Femur (tissue), 1 donor: ENCODE results near the gene DENND6A.
"Not testable (repeated sequence)": the region's sequence is repeated elsewhere in the genome, so short reads cannot be mapped to it uniquely, and the experiment has no call there.

Experiments used
- DNase-seq: peaks from one replicate; pipeline ENCODE4 v3.0.0-alpha.2; 2017

DENND6A gene

DNA sequence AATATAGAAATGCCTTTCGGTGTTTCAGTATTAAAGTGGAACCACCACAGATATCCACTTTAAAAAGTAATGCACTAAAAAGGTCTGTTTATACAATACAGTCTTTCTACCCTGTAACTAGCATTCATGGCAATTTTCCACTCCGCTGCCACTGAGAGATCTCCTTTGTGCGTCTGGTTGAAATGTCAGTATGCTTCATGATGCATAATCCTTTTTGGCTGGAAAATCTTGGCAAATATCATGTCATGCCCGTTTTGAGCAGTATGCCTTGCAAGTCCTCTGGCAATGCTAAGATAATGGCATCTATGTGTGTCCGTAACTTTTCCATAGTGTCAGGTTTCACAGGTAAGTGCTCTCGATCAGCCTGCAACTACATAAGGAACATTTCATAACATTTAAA lies 64.9 kb downstream of the DENND6A start:
- DNase-seq, result peak; percentile 22

DNA sequence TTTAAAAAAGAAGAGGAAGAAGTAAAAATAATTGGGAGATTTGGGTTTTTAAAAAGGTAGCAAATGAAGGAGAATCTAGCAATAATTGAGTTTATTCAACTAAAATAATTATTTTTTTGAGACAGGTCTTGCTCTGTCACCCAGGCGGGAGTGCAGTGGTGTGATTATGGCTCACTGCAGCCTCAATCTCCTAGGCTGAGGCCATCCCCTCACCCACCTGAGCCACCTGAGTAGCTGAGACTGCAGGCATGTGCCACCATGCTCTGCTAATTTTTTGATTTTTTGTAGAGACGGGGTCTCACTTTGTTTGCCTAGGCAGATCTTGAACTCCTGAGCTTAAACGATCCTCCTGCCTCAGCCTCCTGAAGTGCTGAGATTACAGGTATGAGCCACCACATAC lies 68.1 kb downstream of the DENND6A start:
- DNase-seq, result no peak

DNA sequence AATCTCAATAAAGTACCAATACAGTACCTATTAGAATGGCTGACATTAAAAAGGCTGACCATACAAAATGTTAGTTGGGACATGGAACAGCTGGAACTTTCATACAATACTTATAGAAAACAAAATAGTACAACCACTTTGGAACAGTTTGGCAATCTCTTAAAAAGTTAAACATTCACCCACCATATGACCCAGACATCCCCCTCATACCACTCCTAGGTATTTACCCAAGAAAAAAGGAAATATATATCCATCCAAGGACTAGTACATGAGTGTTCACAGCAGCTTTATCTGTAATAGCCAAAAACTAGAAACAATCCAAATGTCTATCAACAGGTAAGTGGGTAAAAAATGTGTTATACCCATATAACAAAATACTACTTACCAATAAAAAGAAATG lies 70.5 kb downstream of the DENND6A start:
- DNase-seq, result no peak

DNA sequence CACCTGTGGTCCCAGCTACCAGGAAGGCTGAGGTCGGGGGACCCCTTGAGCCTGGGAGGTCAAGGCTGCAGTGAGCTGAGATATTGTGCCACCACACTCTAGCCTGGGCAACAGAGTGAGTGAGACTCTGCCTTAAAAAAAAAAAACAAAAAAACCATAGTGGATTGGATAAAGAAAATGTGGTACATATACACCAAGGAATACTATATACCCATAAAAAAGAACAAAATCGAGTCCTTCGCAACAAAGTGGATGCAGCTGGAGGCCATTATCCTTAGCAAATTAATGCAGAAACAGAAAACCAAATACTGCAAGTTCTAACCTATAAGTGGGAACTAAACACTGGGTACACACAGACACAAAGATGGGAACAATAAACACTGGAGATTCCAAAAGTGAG lies 75.1 kb downstream of the DENND6A start:
- no peak for DNase-seq

DNA sequence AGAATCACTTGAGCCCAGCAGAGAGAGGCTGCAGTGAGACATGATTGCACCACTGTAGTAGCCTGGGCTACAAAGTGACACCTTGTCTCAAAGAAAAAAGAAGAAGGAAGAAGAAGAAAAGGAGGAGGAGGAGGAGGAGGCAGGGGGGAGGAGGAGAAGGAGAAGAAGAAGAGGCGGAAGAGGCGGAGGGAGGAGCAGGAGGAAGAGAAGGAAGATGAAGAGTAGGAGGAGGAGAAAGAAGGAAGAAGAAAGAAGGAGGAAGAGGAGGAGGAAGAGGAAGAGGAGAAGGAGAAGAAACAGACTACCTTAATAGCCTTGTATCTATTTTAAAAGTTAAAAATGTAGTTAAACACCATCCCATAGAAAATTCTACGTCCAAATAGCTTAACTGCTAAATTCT lies 76.6 kb downstream of the DENND6A start:
- DNase-seq, result no peak

DNA sequence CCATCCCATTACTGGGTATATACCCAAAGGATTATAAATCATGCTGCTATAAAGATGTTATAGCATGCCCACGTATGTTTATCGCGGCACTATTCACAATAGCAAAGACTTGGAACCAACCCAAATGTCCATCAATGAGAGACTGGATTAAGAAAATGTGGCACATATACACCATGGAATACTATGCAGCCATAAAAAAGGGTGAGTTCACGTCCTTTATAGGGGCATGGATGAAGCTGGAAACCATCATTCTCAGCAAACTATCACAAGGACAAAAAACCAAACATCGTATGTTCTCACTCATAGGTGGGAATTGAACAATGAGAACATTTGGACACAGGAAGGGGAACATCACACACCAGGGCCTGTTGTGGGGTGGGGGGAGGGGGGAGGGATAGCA lies 81.0 kb downstream of the DENND6A start:
- DNase-seq, result not testable (repeated sequence)

DNA sequence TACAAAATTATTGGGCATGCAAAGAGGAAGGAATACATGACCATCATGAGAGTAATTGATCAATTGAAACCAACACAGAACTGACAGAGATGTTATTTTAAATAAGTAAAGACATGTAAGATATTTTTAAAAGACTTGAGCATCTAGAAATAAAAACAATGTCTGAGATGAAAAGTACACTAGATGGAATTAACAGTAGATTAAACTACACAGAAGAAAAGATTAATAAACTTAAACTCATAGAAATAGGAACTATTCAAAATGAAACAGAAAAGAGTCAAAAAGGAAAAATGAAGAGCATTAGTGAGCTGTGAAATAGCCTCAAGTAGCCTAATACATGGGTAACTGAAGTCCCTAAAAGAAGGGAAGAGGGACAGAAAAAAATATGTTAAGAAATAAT lies 87.2 kb downstream of the DENND6A start:
- no peak for DNase-seq

DNA sequence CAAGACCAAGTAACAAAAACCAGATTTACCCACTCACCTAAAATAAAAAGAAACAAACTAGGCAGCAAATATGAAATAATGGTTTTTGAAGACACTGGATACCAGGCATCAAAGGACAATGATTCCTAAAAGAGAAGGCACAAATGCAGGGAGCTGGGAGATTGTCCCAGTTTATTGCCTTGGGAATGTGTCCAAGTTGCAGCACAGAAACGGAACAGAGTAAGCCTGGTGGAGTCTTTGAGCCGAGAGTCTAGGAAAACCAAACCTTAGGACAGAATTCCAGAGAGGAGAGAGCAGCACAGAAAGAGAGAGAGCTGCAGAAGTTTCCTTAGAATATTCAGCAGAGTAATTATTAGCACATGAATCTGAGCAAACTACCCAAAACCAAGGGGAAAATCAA lies 87.9 kb downstream of the DENND6A start:
- no peak for DNase-seq

DNA sequence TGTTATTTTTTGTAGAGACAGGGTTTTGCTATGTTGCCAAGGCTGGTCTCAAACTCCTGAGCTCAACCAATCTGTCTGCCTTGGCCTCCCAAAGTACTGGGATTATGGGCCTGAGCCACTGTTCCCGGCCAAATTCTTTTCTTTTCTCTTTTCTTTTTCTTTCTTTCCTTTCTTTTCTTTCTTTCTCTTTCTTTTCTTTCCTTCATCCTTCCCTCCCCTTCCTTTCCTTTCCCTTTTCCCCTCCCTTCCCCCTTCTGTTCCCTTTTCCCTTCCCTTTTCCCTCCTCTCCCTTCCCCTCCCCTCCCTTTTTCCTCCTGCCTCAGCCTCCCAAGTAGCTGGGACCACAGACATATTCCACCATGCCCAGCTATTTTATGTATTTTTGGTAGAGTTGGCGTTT lies 92.7 kb downstream of the DENND6A start:
- DNase-seq, result no peak

DNA sequence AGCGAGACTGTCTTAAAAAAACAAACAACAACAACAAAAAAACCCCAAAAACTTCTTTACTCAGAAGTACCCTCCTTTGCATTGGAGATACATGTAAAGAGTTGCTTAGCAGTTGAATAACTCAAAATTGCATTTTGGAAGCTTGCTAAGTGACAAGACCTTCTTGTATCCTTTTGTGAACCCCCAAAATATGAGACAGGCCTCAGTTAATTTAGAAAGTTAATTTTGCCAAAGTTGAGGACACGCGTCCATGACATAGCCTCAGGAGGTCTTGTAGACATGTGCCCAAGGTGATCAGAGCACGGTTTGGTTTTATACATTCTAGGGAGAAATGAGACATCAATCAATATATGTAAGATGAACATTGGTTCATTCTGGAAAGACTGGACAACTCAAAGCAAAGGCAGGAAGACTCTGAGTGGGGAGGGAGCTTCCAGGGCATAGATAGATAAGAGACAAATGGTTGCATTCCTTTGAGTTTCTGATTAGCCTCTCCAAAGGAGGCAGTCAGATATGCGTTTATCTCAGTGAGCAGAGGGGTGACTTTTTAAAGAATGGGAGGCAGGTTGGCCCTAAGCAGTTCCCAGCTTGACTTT lies 94.0 kb downstream of the DENND6A start:
- DNase-seq, result no peak

DNA sequence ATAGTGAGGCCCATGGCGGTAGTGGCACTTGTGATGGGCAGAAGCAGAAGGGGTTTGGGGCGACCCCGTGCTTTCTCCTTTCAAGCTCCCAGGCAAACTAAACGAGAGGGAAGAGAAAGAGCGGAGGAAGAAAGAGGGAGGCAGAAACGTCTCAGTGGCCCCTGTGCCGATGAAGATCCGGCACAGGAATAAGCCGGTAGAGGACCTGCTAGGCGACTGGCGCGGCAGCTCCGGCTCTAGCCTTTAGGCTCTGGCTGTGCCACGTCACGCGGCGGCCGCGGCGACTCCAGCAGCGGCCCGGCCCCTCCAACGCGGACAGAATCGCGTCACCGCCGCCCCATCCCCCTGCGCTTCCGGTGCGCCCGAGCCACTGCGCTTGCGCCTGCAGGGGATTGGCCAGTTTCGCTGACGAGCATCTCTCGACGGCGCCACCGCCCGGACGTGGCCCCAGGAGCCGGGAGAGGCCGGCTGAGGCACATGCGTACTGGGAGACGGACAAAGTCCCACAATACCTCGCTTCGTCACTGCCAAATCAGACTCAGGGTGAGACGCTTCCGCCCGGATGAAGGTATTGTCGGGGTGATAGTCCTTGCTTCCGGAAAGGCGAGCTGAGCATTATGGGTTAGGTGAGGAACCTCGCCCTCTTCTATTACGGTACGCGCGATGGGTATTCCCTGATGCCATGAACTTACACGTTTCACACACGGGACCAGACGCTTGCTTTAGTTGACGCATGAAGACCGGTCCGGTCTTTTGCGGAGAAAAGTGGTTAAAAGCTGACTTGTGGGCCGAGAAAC lies 95.6 kb downstream of the DENND6A start, which contains the start of gene ARF4:
ARF4 (minus strand) TSS at position 218 of the 797 bp plus-strand sequence; CDS start at position 14, 204 bp downstream.
- DNase-seq, result peak; percentile 100

DNA sequence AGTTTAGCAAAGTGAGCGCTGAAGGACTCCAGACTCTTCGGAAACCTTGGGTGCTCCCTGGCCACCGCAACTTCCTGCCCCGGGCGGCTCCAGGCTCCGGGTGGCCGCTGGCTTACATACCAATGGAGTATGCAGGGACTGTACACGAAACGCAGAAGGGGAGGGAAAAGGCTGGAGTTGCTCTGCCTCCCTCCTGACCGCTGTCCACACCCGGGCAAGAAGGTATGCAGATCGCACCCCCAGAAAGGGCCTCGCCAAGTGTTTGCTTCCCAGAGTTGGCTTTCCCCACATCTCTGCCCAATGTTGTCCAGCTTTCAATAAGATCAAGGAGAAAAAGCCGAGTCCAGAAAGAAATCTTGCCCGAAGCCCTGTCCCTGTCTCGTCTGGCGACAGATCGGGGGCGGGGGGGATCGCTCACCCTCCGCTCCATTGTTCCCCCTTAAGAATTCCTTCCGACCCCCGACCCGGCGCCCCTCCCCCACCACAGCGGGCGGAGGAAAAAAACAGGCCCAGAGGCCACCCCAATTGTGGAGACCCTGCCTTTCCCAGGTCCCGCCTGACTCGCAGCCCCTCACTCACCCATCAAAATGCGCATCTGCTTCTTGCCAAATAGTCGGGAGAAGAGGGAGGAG lies 96.3 kb downstream of the DENND6A start:
- DNase-seq, result peak; percentile 87

DNA sequence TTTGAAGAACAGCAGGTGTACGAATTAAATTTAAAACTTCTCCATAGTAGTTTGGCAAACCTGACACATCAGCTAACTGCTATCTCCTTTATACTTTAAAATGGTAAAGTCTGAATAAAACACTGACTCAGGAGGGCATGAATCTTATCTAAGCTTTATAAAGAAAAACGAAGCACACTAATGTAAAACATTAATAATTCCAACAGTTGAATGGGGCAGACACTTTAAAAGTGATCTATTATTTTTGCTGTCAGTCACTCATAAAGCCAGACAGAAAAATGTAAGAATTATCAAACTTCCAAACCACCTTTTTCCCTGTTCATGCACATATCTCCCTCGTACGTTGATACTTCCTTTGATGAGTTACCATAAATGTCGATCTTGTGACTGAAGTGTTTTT lies 98.3 kb downstream of the DENND6A start:
- no peak for DNase-seq

DNA sequence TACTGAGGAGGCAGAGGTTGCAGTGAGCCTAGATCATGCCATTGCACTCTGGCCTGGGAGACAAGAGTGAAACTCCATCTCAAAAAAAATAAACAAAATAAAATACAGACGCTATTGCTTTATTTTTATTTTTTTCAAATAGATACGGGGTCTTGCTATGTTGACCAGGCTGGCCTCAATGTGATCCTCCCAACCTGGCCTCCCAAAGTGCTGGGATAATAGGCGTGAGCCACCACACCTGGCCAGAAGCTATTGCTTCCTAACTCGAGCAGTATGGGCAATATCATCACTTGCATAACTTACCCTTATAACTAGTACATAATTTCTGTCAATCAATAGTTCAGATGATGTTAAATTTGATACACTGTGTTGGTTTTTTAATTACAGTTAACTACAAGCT lies 98.7 kb downstream of the DENND6A start:
- no peak for DNase-seq

DNA sequence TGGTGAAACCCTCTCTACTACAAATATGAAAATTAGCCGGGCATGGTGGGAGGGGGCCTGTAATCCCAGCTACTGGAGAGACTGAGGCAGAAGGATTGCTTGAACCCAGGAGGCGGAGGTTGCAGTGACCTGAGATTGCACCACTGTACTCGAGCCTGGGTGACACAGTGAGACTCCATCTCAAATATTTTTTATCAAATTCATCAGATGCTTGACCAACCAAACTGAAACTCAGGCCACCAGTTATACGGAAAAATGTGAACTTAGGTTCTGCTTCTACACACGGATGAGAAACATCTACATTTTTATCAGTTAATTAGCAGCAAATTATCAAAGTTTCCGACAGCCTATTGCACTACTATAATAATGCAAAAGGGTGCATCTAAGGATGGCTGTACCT lies 100.6 kb downstream of the DENND6A start:
- no peak for DNase-seq

DNA sequence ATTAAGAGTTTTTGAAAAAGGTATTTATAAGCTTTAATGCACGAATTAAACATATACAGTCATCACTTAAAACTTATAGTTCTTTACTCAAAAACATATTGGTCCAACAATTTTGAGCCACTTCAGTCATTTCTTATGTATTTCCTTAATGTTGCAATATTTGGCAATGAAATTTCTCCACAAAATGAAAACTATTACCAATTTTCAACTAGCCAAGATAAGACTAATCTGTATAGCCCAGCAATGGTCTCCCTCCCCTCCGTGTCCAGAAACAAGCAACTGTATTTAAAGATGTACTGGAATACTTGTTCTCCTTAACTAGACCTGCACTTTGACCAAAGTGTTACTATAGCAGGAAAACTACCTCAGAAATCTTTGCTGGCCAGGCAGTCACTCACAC lies 105.0 kb downstream of the DENND6A start:
- DNase-seq, result no peak

DNA sequence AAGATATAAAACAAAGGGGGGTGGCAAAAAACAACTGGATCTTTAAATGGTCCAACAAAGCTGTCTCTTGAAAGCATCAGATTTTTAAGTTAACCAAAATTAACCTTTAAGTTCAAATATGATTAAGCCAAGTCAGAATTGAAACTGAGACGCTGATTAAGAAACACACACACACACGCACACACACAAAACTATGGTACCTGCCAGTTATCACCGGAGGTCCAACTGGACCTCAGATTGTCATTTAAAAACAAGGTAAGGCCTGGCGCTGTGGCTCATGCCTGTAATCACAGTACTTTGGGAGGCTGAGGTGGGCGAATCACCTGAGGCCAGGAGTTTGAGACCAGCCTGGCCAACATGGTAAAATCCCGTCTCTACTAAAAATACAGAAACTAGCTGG lies 106.1 kb downstream of the DENND6A start:
- DNase-seq, result no peak

DNA sequence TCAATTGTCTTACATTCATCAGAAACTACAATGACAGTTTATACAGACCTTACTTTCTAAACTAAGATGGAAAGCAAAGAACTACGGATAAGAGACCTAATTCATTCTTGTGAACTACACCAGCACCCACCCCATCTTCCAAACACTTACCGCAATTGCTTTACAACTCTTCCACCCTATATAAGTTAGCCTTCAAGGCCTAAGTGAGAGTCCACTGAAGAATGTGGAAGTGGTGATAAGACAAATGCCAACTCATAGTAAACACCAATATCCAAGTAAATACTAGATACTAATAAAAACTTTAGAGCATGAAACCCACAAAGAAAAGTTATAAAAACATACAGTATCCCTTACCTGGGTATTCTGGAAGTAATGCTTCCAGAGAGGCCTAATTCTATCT lies 109.3 kb downstream of the DENND6A start:
- no peak for DNase-seq

DNA sequence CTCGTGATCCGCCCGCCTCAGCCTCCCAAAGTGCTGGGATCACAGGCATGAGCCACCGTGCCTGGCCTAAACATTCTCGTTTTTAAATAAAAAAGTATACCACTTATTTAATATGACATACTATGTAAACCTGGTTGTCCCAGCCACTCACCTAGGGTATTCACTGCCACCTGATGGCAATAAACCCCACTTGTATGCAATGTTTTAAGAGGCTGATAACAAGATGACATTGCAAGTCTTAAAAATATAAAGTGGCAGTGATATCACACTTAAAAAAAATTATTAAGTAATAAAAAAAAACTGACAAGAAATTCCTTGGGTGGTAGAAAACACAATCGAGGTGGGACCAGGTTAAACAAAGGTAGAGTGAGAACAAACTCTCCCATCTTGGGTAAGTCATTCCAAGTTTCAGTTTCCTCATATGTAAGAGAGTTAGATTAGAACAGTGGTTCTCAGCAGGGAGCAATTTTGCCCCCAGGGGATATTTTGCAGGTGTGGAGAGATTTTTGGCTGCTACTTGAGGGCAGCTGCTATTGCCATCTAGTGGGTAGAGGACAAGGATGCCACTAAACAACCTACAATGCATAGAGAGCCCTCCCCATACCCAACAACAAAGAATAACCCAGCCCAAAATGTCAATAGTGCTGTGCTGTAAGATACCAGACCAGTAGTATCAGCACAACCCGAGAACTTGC lies 110.3 kb downstream of the DENND6A start:
- DNase-seq, result no peak

DNA sequence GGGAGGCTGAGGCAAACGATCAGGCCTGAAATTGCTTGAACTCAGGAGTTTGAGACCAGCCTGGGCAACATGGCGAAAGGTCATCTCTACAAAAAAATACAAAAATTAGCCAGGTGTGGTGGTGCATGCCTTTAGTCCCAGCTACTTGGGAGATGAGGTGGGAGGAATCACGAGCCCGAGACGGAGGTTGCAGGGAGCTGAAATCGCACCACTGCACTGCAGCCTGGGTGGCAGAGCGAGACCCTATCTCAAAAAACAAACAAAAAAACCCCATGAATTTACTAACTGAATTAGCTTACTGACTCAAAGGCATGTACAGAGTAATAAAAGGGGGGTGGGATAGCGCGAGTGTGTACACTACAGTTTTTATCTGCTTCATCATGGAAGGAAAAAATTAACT lies 115.1 kb downstream of the DENND6A start:
- no peak for DNase-seq

DNA sequence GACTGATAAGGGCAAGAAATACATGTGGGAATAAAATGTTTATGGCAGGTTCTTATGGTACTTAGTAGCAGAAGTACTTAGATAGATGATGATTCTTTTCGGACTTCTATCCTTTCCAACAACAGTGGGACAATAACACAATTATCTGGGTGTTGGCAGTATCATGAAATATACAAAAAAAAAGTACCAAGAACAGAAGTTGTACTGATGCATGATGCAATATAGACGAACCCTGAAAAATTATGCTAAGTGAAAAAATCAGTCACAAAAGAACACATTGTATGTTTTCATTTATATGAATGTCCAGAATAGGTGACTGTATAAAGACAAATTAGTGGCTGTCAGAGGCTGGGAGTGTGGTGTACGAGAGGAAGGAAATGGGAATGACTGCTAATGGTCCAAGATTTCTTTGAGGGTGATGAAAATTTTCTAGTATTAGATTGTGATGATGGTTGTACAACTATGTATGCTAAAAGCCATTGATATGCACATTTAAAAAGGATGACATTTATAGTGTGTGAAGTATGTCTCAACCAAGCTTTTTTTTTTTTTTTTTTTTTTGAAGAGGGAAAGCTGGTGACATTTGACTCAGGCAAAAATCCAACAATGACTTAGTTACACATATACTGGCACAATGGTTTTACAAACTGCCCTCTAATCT lies 116.8 kb downstream of the DENND6A start:
- DNase-seq, result no peak
